Stomach (tissue), 9 donors: ENCODE results near the gene SUPT7L. TPM values are rescaled to one million over a fixed set of nuclear protein-coding genes. Genes with fewer than 3 reads are reported as not detected.

Experiments used
- DNase-seq, 2 donors: peaks; one replicate each; pipeline versions ENCODE4 v3.0.0 to v3.0.0-alpha.2; 2013 to 2019
- H3K27ac ChIP-seq, 5 donors: fragments of 200-600 bp in 4 of 5; sonication (generic) in 4 of 5; one replicate each; pipeline ENCODE4 v1.5.1; 2013 to 2019; ENCODE audit warnings: mild to moderate bottlenecking in 1 of 5, moderate library complexity in 1 of 5
- H3K27me3 ChIP-seq, 3 donors: fragments of 200-600 bp; sonication (generic); one replicate each; pipeline ENCODE4 v1.5.1; 2017 to 2019; ENCODE audit warnings: mixed run types in 1 of 3
- H3K36me3 ChIP-seq, 4 donors: fragments of 200-600 bp; sonication (generic); 1 replicate in 3 of 4; 2 replicates in 1 of 4; pipeline ENCODE4 v1.5.1; 2016 to 2019
- H3K4me1 ChIP-seq, 4 donors: fragments of 200-600 bp; sonication (generic); one replicate each; pipeline ENCODE4 v1.5.1; 2016 to 2019
- H3K4me3 ChIP-seq, 4 donors: fragments of 200-600 bp; sonication (generic) in 3 of 4; one replicate each; pipeline ENCODE4 v1.5.1; 2016 to 2019; ENCODE audit warnings: mild to moderate bottlenecking in 1 of 4
- H3K9me3 ChIP-seq, 4 donors: fragments of 200-600 bp; sonication (generic); one replicate each; pipeline ENCODE4 v1.5.1; 2016 to 2019
- CTCF ChIP-seq, 7 experiments: fragments of 450-650 bp in 4 of 7; fragments of 200-600 bp in 3 of 7; sonication (generic) in 3 of 7; IDR thresholded peaks; one replicate each; pipeline ENCODE4 v1.5.1; 2016 to 2019; ENCODE audit warnings: antibody characterized with exemption in 7 of 7, control low read depth in 2 of 7, mild to moderate bottlenecking in 1 of 7
- EP300 ChIP-seq: sonication (generic); formaldehyde crosslinking; IDR thresholded peaks from one replicate; pipeline ENCODE4 v1.6.1; 2017; ENCODE audit warnings: antibody characterized with exemption
- POLR2A ChIP-seq, 4 donors: fragments of 450-650 bp; IDR thresholded peaks; one replicate each; pipeline ENCODE4 v1.6.1; 2016; ENCODE audit warnings: antibody characterized with exemption in 4 of 4, control low read depth in 2 of 4, mild to moderate bottlenecking in 1 of 4, moderate library complexity in 1 of 4
- POLR2AphosphoS5 ChIP-seq, 3 donors: sonication (generic); formaldehyde crosslinking; IDR thresholded peaks; one replicate each; pipeline ENCODE4 v1.6.1; 2016; ENCODE audit warnings: antibody characterized with exemption in 3 of 3
- WGBS, 5 donors: extraction: QIAGEN DNeasy Blood & Tissue Kit in 3 of 5; methylation state at CpG; one replicate each; pipeline versions ENCODE4 v1.1.5 to v1.1.7; 2013 to 2018; 5-methylcytosine and 5-hydroxymethylcytosine counted together
- intact Hi-C: fragments of 100-400 bp; cut with DNase I; formaldehyde crosslinking; loops from one replicate; pipeline ENCODE4 v1.15.1; 2023; ENCODE audit warnings: low total_unique reads
- polyA plus RNA-seq, 3 donors: library from polyadenylated mRNA; stranded (reverse); fragments of 200-250 nt; gene quantifications; one replicate each; pipeline ENCODE4 v1.2.3, GENCODE V29; 2013
- total RNA-seq, 5 donors: library from RNA; depleted of rRNA; stranded (reverse); fragments of >200 nt; gene quantifications; one replicate each; pipeline versions ENCODE4 v1.1.0 to v1.2.3, GENCODE V29; 2014 to 2016
- donor health status: healthy with polysubstance abuse.
- donor health status: Bipolar disorder and iron deficiency.
- donor health status: healthy.

Gene SUPT7L
- total and polyA plus RNA-seq, 8 donors: 10.1 to 50.9 (median 24.9) TPM

- no peaks in the 10 kb centered on the region for H3K36me3 ChIP-seq
- H3K4me1 ChIP-seq: peaks cover 7 to 33% (median 21%) of the 10 kb centered on the region in 4 donors
- intact Hi-C loops: loop anchor here (5.0 kb wide), 1 partner anchor 744 kb away; no protein-coding TSS in a partner anchor
- no peaks in the 10 kb centered on the region for H3K27me3 ChIP-seq
- no peak overlapping the region for H3K4me3 ChIP-seq
- H3K27ac ChIP-seq: peak overlapping the region in 3 of 5 donors; percentile 85 to 90 (median 90)
- H3K9me3 ChIP-seq: no peaks in the 10 kb centered on the region
- TF ChIP-seq EP300 (no peak), POLR2A (IDR thresholded peaks at IDR 0.05) (no peak), POLR2AphosphoS5 (IDR thresholded peaks at IDR 0.05) (no peak), CTCF (IDR thresholded peaks at IDR 0.05) (no peak)
- 70 to 78% (median 72%) methylated on average over 3 of the region's 3 CpGs for WGBS, 5 donors
- no peak for DNase-seq
Observed at GRCh38 chr2:27708666-27709065, 45.3 kb upstream of the SUPT7L start.

GRCh38 chr2:27708257-27708654 is 44.8 kb upstream of the SUPT7L start:
- DNase-seq: no peak
- Histone ChIP-seq H3K4me1 (peaks cover 10 to 37% (median 24%) of the 10 kb centered on the region in 4 donors), H3K27ac (peak overlapping the region in 4 of 5 donors; percentile 38 to 90 (median 88)), H3K27me3 (no peaks in the 10 kb centered on the region), H3K9me3 (no peaks in the 10 kb centered on the region), H3K36me3 (no peaks in the 10 kb centered on the region), H3K4me3 (no peak overlapping the region)
- TF ChIP-seq CTCF (IDR thresholded peaks at IDR 0.05) (no peak), EP300 (no peak), POLR2AphosphoS5 (IDR thresholded peaks at IDR 0.05) (no peak), POLR2A (IDR thresholded peaks at IDR 0.05) (no peak)
- intact Hi-C loops: loop anchor here (5.0 kb wide), 1 partner anchor 744 kb away; no protein-coding TSS in a partner anchor
- WGBS, 5 donors: 91 to 97% (median 94%) methylated on average over 7 of the region's 7 CpGs

GRCh38 chr2:27707462-27708256 is 44.2 kb upstream of the SUPT7L start:
- H3K4me1 ChIP-seq: peaks cover 10 to 40% (median 24%) of the 10 kb centered on the region in 4 donors
- WGBS, 5 donors: 82 to 91% (median 89%) methylated on average over 9 of the region's 9 CpGs
- H3K27ac ChIP-seq: peak overlapping the region in 4 of 5 donors; percentile 38 to 90 (median 88)
- no peak for DNase-seq
- H3K36me3 ChIP-seq: no peaks in the 10 kb centered on the region
- no peaks in the 10 kb centered on the region for H3K27me3 ChIP-seq
- no peaks in the 10 kb centered on the region for H3K9me3 ChIP-seq
- intact Hi-C loops: loop anchor here (5.0 kb wide), 1 partner anchor 745 kb away; no protein-coding TSS in a partner anchor
- H3K4me3 ChIP-seq: no peak overlapping the region
- TF ChIP-seq POLR2A (IDR thresholded peaks at IDR 0.05): no peak
- TF ChIP-seq POLR2AphosphoS5 (IDR thresholded peaks at IDR 0.05): peak in 1 of 3 donors; percentile 14

- no peak overlapping the region for H3K4me3 ChIP-seq
- no peak for TF ChIP-seq CTCF (IDR thresholded peaks at IDR 0.05)
- TF ChIP-seq EP300: peak; percentile 85
- TF ChIP-seq POLR2A (IDR thresholded peaks at IDR 0.05): no peak
- peak; percentile 85 to 95 (median 85) for TF ChIP-seq POLR2AphosphoS5 (IDR thresholded peaks at IDR 0.05)
- peak overlapping the region; percentile 77 to 91 (median 90) for H3K27ac ChIP-seq
- peaks cover 10 to 40% (median 24%) of the 10 kb centered on the region in 4 donors for H3K4me1 ChIP-seq
- H3K9me3 ChIP-seq: no peaks in the 10 kb centered on the region
- peak; percentile 86 to 90 for DNase-seq
- WGBS, 5 donors: 15 to 20% (median 18%) methylated on average over 4 of the region's 4 CpGs
- intact Hi-C loops: loop anchor here (5.0 kb wide), 1 partner anchor 746 kb away; no protein-coding TSS in a partner anchor
- no peaks in the 10 kb centered on the region for H3K36me3 ChIP-seq
- H3K27me3 ChIP-seq: no peaks in the 10 kb centered on the region
Observed at GRCh38 chr2:27705851-27706622, 42.6 kb upstream of the SUPT7L start.
